ENCODE data around the gene ELOVL2.
A peak's percentile ranks its signal among the peaks of the same experiment; 100 is the strongest.

Gene ELOVL2

DNA sequence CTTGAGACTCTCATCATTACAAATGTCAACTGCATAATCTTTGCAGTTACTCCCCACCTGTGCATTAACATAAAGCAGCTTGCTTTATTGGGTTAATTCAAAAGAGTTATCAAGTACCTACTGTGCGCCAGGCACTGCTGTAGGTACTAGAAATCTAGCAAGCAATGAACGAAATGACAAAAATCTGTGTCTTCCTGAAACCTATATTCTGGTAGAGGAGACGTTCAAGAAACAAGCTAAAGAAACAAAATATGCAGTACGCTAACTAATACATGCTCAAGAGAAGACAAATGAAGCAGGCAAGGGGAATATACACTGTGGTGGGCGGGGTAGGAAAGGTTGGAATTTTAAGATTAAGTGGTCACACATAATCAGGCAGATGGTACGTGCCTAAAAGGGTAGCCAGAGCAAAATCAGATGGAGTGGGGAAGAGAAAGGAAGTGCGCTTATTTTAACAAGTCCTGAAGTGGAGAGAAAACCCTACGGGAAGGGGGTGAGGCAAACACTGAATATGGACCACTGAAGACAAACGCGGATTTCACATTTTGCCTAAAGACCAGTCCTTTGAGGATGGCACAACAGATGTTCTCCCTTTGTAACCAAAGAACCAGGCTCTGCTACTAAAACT is 1.2 kb downstream of the ELOVL2 start:
- ATAC-seq (replicated peaks) (no peak), DNase-seq (no peak)
- peaks cover 5% of the 10 kb centered on the region in 2 donors for H3K36me3 Mint-ChIP-seq
- no peak overlapping the region for H3K27ac Mint-ChIP-seq
- peak overlapping the region; percentile 78 to 79 for H3K4me3 Mint-ChIP-seq
- peaks cover 14 to 17% of the 10 kb centered on the region in 2 donors for H3K4me1 Mint-ChIP-seq
- peaks cover 2 to 4% of the 10 kb centered on the region in 2 donors for H3K9me3 Mint-ChIP-seq
- H3K27me3 Mint-ChIP-seq: peaks cover 39 to 46% of the 10 kb centered on the region in 2 donors

DNA sequence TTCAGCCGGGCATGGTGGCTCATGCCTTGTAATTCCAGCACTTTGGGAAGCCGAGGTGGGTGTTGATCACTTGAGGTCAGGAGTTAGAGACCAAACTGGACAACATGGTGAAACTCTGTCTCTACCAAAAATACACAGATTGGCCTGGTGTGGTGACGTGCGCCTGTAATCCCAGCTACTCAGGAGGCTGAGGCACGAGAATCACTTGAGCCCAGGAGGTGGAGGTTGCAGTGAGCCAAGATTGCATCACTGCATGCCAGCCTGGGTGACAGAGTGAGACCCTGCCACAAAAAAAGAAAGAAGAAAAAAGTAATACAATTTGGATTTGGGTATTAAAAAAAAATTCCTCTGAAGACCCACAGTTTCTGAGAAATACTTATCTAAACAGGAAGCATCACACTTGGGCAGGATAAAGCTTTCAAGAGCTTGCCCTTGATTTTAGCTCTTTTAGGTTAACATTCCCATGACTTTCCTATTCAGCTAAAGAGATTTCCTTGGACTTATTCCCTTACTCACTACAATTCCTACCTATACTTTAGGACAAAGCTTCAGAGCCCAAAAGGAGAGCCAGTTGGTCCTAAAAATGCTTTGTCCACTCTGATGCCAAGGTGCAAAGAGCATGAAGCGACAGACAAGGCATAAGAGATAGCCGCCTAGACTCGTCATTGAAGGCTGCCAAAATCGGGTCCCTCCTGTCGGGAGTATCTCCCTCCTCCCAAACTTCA is 1.9 kb downstream of the ELOVL2 start:
- no peak for DNase-seq
- Mint-ChIP-seq H3K9me3 (peaks cover 2 to 4% of the 10 kb centered on the region in 2 donors), H3K36me3 (peaks cover 5% of the 10 kb centered on the region in 2 donors), H3K27me3 (peaks cover 37 to 45% of the 10 kb centered on the region in 2 donors), H3K27ac (no peak overlapping the region), H3K4me1 (peaks cover 14 to 17% of the 10 kb centered on the region in 2 donors), H3K4me3 (no peak overlapping the region)
- ATAC-seq (replicated peaks): no peak

DNA sequence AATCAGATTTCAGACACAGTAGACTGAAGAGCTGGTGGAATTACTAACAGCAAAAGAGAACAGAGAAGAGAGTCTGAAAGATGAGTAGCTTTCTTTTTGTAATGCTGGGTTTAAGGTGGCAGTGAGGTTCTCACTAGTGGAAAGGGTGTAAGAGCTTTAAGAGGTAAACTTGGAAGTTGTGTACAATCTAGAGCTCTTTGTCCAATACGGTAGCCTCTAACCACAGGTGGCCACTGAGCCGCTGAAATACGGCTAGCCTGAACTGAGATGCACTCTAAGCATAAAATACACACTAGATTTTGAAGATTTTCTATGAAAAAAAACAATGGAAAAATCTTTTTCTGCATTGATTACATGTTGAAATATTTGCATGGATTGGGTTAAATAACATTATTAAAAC is 4.0 kb downstream of the ELOVL2 start:
- no peak overlapping the region for H3K4me3 Mint-ChIP-seq
- H3K36me3 Mint-ChIP-seq: peaks cover 5% of the 10 kb centered on the region in 2 donors
- H3K9me3 Mint-ChIP-seq: peaks cover 2 to 4% of the 10 kb centered on the region in 2 donors
- H3K4me1 Mint-ChIP-seq: peaks cover 14 to 17% of the 10 kb centered on the region in 2 donors
- H3K27me3 Mint-ChIP-seq: peaks cover 41 to 51% of the 10 kb centered on the region in 2 donors
- DNase-seq: no peak
- no peak for ATAC-seq (replicated peaks)
- H3K27ac Mint-ChIP-seq: no peak overlapping the region

DNA sequence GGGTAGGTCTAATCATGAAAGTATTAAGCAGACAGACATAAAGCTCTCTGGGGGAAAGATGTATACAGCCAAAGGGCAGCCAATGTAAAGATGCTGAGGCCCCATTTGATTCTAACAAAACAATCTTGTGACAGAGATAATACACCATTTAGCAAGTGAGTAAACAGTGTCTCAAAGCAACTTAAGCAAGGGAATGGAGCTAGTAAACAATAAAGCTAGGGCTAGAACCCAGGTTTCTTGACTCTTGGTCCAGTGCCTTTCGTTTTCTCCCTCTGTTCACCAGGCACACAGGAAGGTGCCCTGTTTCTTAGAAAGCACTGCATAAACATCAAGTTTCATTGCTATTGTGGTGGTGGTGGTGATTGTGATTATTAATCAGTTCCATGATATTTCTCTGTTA is 5.1 kb downstream of the ELOVL2 start:
- Mint-ChIP-seq H3K4me3 (no peak overlapping the region), H3K27ac (no peak overlapping the region), H3K4me1 (peaks cover 8 to 10% of the 10 kb centered on the region in 2 donors), H3K27me3 (peaks cover 40 to 45% of the 10 kb centered on the region in 2 donors), H3K36me3 (no peaks in the 10 kb centered on the region), H3K9me3 (no peaks in the 10 kb centered on the region)
- DNase-seq: no peak
- no peak for ATAC-seq (replicated peaks)

DNA sequence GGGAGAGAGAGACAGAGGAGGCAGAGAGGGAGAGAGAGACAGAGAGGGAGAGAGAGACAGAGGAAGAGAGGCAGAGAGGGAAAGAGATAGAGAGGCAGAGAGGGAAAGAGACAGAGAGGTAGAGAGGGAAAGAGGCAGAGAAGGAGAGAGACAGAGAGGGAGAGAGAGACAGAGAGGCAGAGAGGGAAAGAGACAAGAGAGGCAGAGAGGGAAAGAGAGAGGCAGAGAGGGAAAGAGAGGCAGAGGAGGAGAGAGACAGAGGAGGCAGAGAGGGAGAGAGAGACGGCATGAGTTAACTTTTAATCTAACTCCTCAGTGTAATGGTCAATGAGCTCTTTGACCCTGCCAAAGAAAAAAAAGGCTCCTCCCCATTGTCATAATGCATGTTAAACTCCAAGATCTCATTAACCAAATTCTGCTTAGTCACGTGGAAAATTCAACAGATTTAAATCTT is 7.1 kb downstream of the ELOVL2 start:
- DNase-seq (no peak), ATAC-seq (replicated peaks) (no peak)
- Mint-ChIP-seq H3K4me1 (no peaks in the 10 kb centered on the region), H3K4me3 (no peak overlapping the region), H3K27ac (no peak overlapping the region), H3K36me3 (no peaks in the 10 kb centered on the region), H3K9me3 (no peaks in the 10 kb centered on the region), H3K27me3 (peaks cover 27 to 36% of the 10 kb centered on the region in 2 donors)

DNA sequence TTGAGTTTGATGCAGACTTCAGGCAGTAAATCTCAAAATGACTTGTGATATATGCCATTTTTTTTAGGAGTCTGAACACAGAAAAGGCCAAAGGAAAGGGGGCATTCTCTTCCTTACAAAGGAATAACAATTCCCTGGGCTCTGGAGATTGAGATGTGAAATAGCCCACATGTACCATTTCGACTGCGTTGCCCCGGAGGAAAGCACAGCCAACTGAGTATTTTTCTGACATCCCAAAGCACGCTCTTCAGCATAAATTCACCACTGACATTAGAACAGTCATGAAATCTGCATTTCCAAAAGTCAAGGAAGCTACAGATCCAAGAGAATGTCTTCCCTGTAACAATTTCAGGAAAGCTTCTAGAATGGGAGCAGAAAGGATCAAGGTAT is 7.8 kb downstream of the ELOVL2 start:
- DNase-seq (no peak), ATAC-seq (replicated peaks) (no peak)
- Mint-ChIP-seq H3K36me3 (no peaks in the 10 kb centered on the region), H3K4me1 (no peaks in the 10 kb centered on the region), H3K4me3 (no peak overlapping the region), H3K27me3 (peaks cover 26 to 36% of the 10 kb centered on the region in 2 donors), H3K27ac (no peak overlapping the region), H3K9me3 (no peaks in the 10 kb centered on the region)

DNA sequence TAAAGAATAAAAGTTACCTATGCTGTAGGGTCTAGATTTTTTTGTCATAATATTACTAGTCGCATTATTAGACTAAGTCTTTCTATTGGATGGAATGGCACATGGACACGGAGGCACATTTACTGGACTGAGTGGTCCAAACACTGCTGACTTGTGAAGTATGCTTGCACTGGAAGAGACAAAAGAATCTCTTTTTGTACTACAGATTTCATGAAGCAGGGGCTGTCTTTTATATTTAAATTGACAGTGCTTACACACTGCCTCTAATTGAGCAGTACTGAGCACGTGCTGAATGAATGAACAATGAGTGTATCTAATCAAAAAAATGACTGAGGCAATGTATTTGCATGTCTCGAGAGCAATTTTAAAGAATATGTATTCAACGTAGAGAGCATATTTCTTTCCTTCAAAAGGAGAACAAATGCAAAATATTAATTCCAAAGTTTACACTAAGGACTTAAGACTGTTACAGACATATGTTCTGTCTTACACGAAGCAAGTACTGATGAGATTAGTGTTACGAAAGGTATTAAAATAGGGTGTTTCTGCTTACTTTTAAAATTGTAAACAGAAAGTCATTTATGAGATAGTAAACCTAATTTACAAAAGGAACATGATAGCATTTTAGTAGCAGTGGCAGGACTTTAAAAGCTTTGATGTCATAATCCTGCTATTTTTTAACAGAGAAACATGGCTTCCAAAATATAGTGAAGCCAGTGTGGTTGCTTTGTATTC is 8.3 kb downstream of the ELOVL2 start:
- H3K9me3 Mint-ChIP-seq: no peaks in the 10 kb centered on the region
- H3K4me3 Mint-ChIP-seq: no peak overlapping the region
- peaks cover 25 to 41% of the 10 kb centered on the region in 2 donors for H3K27me3 Mint-ChIP-seq

DNA sequence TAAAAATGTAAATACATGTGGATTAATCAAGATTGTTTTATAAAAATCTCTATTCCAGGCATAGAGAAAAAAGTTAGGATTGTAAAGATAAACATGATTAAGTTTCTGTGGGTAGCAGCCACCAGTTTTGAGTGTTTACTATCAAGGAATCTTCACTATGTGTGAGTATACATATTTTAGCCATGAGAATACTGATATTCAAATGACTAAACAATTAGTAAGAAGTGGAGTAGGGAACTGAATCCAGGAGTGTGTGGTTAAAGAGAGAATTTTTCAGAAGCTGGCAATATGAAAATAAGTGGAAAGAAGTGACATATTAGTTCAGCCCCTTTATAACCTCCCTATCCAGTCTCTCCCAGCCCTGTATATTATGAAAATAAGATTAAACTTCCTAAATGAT is 10.3 kb downstream of the ELOVL2 start:
- Mint-ChIP-seq H3K9me3 (no peaks in the 10 kb centered on the region), H3K27ac (no peak overlapping the region), H3K36me3 (no peaks in the 10 kb centered on the region), H3K4me3 (no peak overlapping the region), H3K27me3 (peaks cover 26 to 47% of the 10 kb centered on the region in 2 donors), H3K4me1 (no peaks in the 10 kb centered on the region)
- ATAC-seq (replicated peaks) (no peak), DNase-seq (no peak)

More for the DNA sequence above, 8.3 kb downstream of the ELOVL2 start:
- Mint-ChIP-seq H3K36me3 (no peaks in the 10 kb centered on the region), H3K27ac (no peak overlapping the region), H3K4me1 (no peaks in the 10 kb centered on the region)
- ATAC-seq (replicated peaks) (no peak), DNase-seq (no peak)

DNA sequence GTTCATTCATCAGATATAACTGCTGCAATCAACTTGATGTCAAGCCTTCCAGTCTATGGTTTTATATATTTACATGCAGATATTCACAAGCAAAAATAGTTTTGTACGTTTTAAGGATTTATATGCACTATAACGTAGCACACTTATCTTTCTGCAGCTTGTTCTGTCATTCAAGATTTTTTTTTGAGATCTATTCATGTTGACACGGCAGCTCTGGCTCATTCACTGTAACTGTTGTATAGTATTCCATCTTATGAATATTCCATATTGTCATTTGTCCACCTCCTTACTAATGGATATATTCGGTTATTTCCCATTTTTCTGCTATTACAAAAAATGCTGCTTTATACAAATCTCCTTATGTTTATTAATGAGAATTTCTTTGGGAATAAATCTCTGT is 13.2 kb downstream of the ELOVL2 start:
- no peak overlapping the region for H3K4me3 Mint-ChIP-seq
- no peaks in the 10 kb centered on the region for H3K36me3 Mint-ChIP-seq
- H3K27me3 Mint-ChIP-seq: peaks cover 25 to 49% of the 10 kb centered on the region in 2 donors
- DNase-seq: no peak
- no peak for ATAC-seq (replicated peaks)
- H3K4me1 Mint-ChIP-seq: peaks cover 5% of the 10 kb centered on the region in 2 donors
- no peaks in the 10 kb centered on the region for H3K9me3 Mint-ChIP-seq
- H3K27ac Mint-ChIP-seq: no peak overlapping the region

DNA sequence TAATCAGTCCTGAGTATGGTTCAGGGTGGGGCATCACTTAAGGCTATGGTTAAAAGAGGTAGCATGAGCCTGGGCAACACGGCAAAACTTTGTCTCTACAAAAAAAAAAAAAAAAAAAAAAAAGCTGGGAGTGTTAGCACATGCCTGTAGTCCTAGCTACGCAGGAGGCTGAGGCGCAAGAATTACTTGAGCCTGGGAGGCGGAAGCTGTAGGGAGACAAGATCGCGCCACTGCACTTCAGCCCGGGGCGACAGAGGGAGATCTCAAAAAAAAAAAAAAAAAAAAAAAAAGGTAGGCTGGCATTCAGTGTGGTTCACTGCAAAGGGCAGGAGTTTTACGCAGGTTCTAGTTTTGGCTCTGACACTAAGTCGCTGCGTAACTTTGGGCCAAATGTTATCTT is 15.1 kb downstream of the ELOVL2 start:
- no peak for DNase-seq
- no peak for ATAC-seq (replicated peaks)
- Mint-ChIP-seq H3K27ac (no peak overlapping the region), H3K4me1 (peaks cover 7% of the 10 kb centered on the region in 2 donors), H3K27me3 (peaks cover 19 to 38% of the 10 kb centered on the region in 2 donors), H3K36me3 (no peaks in the 10 kb centered on the region), H3K9me3 (no peaks in the 10 kb centered on the region), H3K4me3 (no peak overlapping the region)

DNA sequence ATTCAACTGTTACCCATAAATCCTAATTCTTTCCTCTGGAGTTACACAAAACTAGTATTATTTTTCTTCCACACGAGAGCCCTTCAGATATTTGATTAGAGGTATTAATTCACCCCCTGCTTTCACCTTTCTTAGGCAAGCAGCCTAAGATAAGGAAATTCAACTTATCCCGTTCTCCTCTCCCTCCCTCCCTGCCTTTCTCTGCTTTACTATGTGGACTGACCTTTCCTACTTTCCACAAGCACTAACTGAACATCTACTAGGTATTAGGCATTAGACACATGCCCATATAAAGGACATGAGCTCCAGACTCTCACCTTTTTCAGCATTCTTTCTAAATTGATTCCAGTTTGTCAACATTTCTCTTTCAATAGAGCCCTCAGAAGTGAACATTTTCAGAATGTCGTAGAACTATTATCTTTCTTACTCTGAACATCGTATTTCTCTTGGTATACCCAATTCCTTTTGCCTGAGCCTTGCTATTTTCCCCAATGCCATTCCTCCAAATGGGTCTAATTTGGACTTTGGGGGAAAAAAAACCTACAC is 16.5 kb downstream of the ELOVL2 start:
- no peak overlapping the region for H3K4me3 Mint-ChIP-seq
- DNase-seq: no peak
- H3K4me1 Mint-ChIP-seq: peaks cover 7% of the 10 kb centered on the region in 2 donors
- H3K27me3 Mint-ChIP-seq: peaks cover 16 to 32% of the 10 kb centered on the region in 2 donors
- H3K27ac Mint-ChIP-seq: no peak overlapping the region
- no peak for ATAC-seq (replicated peaks)
- H3K9me3 Mint-ChIP-seq: no peaks in the 10 kb centered on the region
- no peaks in the 10 kb centered on the region for H3K36me3 Mint-ChIP-seq

DNA sequence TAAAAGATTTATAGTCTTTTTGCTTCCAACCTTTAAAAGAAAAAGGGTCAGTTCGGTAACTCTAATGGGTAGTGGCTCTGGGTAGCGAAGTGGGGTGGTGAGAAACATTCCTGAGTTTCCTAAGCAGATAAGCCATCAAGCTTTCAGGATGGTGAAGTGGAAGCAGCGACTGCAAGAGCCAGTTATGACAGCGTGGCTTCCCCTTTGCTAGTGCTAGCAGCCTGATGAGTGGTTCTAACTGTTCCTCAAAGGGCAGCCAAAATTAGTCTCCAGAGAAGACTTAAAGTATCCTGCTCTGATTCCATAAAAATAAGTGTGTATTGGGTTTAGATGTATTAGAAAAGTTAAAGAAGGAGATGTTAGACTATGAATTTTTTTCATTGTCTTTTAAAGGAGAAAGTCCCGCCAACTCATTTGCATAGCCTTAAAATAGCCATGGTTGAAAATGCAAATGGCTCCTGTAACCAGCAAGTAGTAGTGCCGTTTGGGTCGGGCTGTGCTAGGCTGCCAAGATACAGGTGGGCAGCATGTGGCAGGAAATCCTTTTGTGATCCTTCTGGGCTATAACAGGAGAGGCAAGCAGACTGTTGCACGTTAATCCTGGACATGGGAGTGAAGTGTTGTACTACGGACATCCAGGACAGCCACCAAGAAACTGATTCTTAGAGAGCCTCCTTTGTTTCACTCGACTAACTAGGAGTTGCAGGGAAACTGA is 18.0 kb downstream of the ELOVL2 start:
- Mint-ChIP-seq H3K4me3 (peak overlapping the region; percentile 9 to 22), H3K27me3 (peaks cover 27 to 38% of the 10 kb centered on the region in 2 donors), H3K9me3 (no peaks in the 10 kb centered on the region), H3K27ac (no peak overlapping the region), H3K36me3 (no peaks in the 10 kb centered on the region), H3K4me1 (peaks cover 7% of the 10 kb centered on the region in 2 donors)
- ATAC-seq (replicated peaks) (peak; percentile 55 to 67), DNase-seq (no peak)

DNA sequence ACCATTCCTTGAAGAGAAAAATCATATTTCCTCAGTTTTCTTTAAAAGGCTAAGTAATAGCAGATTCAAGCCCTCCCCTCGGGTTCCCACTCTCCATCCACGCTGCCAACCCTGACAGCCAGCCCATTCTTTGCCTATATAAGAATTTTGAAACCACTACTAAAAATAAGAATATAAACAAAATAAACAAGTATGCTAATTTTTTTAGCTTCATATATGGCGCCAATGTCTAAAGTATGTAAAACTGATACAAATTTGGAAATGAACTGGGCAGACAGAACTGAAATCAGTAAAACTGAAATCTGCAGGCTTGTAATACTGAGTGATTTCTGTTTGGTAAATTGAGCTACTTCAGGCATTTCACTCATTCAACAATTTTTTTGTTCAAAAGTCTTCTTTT is 19.0 kb downstream of the ELOVL2 start:
- H3K9me3 Mint-ChIP-seq: no peaks in the 10 kb centered on the region
- H3K4me1 Mint-ChIP-seq: peaks cover 7% of the 10 kb centered on the region in 2 donors
- peaks cover 28 to 35% of the 10 kb centered on the region in 2 donors for H3K27me3 Mint-ChIP-seq
- H3K4me3 Mint-ChIP-seq: no peak overlapping the region
- DNase-seq (no peak), ATAC-seq (replicated peaks) (no peak)
- H3K36me3 Mint-ChIP-seq: no peaks in the 10 kb centered on the region
- H3K27ac Mint-ChIP-seq: no peak overlapping the region

DNA sequence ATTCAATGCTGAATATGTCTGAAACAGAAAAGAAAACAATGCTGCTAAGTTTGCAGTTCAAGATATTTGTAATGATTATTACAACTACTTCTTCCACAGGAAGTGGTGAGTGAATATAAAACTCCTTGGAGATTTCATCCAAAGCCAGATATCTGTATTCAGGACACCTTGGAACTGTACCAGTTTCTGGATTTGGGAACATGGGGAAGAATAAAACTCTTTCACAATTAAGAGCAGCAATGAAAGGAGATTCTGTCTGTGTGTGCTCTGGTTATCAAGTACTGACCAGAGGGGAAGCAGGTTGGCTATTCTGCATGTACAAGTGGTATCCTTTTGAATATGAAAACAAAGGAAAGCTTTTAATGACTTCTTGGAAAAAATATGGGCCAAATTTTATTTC is 21.1 kb downstream of the ELOVL2 start:
- H3K4me1 Mint-ChIP-seq: peaks cover 7% of the 10 kb centered on the region in 2 donors
- no peaks in the 10 kb centered on the region for H3K36me3 Mint-ChIP-seq
- H3K4me3 Mint-ChIP-seq: no peak overlapping the region
- peaks cover 22 to 28% of the 10 kb centered on the region in 2 donors for H3K27me3 Mint-ChIP-seq
- H3K27ac Mint-ChIP-seq: no peak overlapping the region
- DNase-seq: no peak
- ATAC-seq (replicated peaks): no peak
- H3K9me3 Mint-ChIP-seq: no peaks in the 10 kb centered on the region

All from stimulated activated naive B cell treated with anti-CD40 and anti-IgM and Interleukin-4, amounts not matched to agents 10 μg/mL and 1 μg/mL and 100 μg/mL, for 72 hours (primary cell).